ENCODE measurements around the gene ALDH4A1. TPM values are rescaled to one million over a fixed set of nuclear protein-coding genes. Genes with fewer than 3 reads are reported as not detected.

The ALDH4A1 gene
- total RNA-seq, 1 experiment from 2014 or later = 31.0 TPM

DNA sequence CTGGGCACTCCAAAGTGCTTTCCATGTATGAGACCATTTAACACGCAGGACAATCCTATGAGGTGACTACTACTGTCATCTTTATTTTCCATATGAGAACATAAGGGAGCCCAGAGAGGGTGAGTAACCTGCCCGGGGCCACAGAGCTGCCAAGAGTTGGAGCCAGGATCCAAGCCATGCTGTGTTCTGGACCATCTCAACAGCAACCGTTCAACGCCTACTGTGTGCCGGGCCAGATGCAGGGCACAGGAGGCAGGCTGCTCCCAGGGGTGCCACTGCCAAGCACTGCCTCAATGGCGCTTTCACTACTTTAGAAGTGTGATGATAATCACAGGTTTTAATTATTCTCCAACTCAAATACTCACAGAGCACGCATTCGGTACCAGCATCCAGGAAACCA, 3.8 kb downstream of the ALDH4A1 start (continued):
- TF ChIP-seq, protein P1, sequence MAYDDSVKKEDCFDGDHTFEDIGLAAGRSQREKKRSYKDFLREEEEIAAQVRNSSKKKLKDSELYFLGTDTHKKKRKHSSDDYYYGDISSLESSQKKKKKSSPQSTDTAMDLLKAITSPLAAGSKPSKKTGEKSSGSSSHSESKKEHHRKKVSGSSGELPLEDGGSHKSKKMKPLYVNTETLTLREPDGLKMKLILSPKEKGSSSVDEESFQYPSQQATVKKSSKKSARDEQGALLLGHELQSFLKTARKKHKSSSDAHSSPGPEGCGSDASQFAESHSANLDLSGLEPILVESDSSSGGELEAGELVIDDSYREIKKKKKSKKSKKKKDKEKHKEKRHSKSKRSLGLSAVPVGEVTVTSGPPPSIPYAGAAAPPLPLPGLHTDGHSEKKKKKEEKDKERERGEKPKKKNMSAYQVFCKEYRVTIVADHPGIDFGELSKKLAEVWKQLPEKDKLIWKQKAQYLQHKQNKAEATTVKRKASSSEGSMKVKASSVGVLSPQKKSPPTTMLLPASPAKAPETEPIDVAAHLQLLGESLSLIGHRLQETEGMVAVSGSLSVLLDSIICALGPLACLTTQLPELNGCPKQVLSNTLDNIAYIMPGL (CRISPR knock-in tag; IDR thresholded peaks at IDR 0.05) = no peak
- TF ChIP-seq ETV6 (CRISPR knock-in tag; IDR thresholded peaks at IDR 0.05) (no peak), ZNF425 (CRISPR knock-in tag; conservative IDR thresholded peaks at IDR 0.05) (no peak), ZNF671 (CRISPR knock-in tag; IDR thresholded peaks at IDR 0.05) (no peak)

GRCh38 chr1:18895317-18895716, 7.0 kb downstream of the ALDH4A1 start:
- no peaks in the 10 kb centered on the region for H3K27me3 Mint-ChIP-seq (ENCODE audit: low read depth)
- no peaks in the 10 kb centered on the region for H3K9me3 Mint-ChIP-seq
- no peaks in the 10 kb centered on the region; the same call in 1 of the 2 replicates for H3K36me3 Mint-ChIP-seq
- ATAC-seq = no peak
- CTCF ChIA-PET = interaction anchor here (1.0 to 3.8 kb wide), 2 partner anchors 11 to 12 kb away, joined by 4 to 19 read pairs; no protein-coding TSS in a partner anchor
- H3K4me3 Mint-ChIP-seq = no peak overlapping the region
- no peaks in the 10 kb centered on the region for H3K4me1 Mint-ChIP-seq
- H3K27ac Mint-ChIP-seq = no peak overlapping the region
- DNase-seq (ENCODE audit: low spot score) = no peak
- POLR2A ChIA-PET = no interaction called here
- TF ChIP-seq, protein P1 (CRISPR knock-in tag; IDR thresholded peaks at IDR 0.05) = no peak
- no peak for TF ChIP-seq ZNF121 (CRISPR knock-in tag; IDR thresholded peaks at IDR 0.05)
- no peak for TF ChIP-seq ARID4B (CRISPR knock-in tag; IDR thresholded peaks at IDR 0.05; ENCODE audit: borderline replicate concordance)
- no peak for TF ChIP-seq SOX15 (CRISPR knock-in tag; IDR thresholded peaks at IDR 0.05)
- TF ChIP-seq CBFB (CRISPR knock-in tag; IDR thresholded peaks at IDR 0.05; ENCODE audit: low read depth) = no peak
- no peak for TF ChIP-seq ZNF423 (CRISPR knock-in tag; IDR thresholded peaks at IDR 0.05)
- no peak for TF ChIP-seq TCF7 (CRISPR knock-in tag; IDR thresholded peaks at IDR 0.05; ENCODE audit: low read depth)
- TF ChIP-seq, protein P2, sequence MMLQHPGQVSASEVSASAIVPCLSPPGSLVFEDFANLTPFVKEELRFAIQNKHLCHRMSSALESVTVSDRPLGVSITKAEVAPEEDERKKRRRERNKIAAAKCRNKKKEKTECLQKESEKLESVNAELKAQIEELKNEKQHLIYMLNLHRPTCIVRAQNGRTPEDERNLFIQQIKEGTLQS (CRISPR knock-in tag; conservative IDR thresholded peaks at IDR 0.05) = no peak
- TF ChIP-seq, protein P3, sequence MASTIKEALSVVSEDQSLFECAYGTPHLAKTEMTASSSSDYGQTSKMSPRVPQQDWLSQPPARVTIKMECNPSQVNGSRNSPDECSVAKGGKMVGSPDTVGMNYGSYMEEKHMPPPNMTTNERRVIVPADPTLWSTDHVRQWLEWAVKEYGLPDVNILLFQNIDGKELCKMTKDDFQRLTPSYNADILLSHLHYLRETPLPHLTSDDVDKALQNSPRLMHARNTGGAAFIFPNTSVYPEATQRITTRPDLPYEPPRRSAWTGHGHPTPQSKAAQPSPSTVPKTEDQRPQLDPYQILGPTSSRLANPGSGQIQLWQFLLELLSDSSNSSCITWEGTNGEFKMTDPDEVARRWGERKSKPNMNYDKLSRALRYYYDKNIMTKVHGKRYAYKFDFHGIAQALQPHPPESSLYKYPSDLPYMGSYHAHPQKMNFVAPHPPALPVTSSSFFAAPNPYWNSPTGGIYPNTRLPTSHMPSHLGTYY (CRISPR knock-in tag; IDR thresholded peaks at IDR 0.05) = no peak
- no peak for TF ChIP-seq ZMAT4 (CRISPR knock-in tag; IDR thresholded peaks at IDR 0.05)
- no peak for TF ChIP-seq ZNF532 (CRISPR knock-in tag; IDR thresholded peaks at IDR 0.05; ENCODE audit: borderline replicate concordance)
- TF ChIP-seq FOXJ3 (CRISPR knock-in tag; IDR thresholded peaks at IDR 0.05; ENCODE audit: borderline replicate concordance) = no peak
- no peak for TF ChIP-seq ZBTB43 (CRISPR knock-in tag; IDR thresholded peaks at IDR 0.05)
- TF ChIP-seq ZBTB21 (CRISPR knock-in tag; IDR thresholded peaks at IDR 0.05; ENCODE audit: borderline replicate concordance) = no peak
